ENCODE measurements around the gene BEST1. TPM values are rescaled to one million over a fixed set of nuclear protein-coding genes. Genes with fewer than 3 reads are reported as not detected.

The BEST1 gene
- total RNA-seq, 1 donor, result 2.3 TPM

GRCh38 chr11:61972112-61972671, 22.0 kb downstream of the BEST1 start:
- H3K4me1 ChIP-seq (ENCODE audit: insufficient read depth, low read length), result peaks cover 63% of the 10 kb centered on the region

GRCh38 chr11:61972672-61973475, 22.7 kb downstream of the BEST1 start:
- H3K4me3 ChIP-seq (ENCODE audit: low read length), result no peak overlapping the region
- H3K27me3 ChIP-seq (ENCODE audit: insufficient read depth, low read length), result no peaks in the 10 kb centered on the region
- peaks cover 63% of the 10 kb centered on the region for H3K4me1 ChIP-seq (ENCODE audit: insufficient read depth, low read length)
- H3K9me3 ChIP-seq (ENCODE audit: low read depth, low read length), result no peaks in the 10 kb centered on the region

More at GRCh38 chr11:61972112-61972671, 22.0 kb downstream of the BEST1 start:
- no peaks in the 10 kb centered on the region for H3K9me3 ChIP-seq (ENCODE audit: low read depth, low read length)
- no peak overlapping the region for H3K4me3 ChIP-seq (ENCODE audit: low read length)
- H3K27me3 ChIP-seq (ENCODE audit: insufficient read depth, low read length), result no peaks in the 10 kb centered on the region

GRCh38 chr11:61973476-61974162, 23.5 kb downstream of the BEST1 start:
- no peak overlapping the region for H3K4me3 ChIP-seq (ENCODE audit: low read length)
- H3K9me3 ChIP-seq (ENCODE audit: low read depth, low read length), result no peaks in the 10 kb centered on the region
- peaks cover 55% of the 10 kb centered on the region for H3K4me1 ChIP-seq (ENCODE audit: insufficient read depth, low read length)
- H3K27me3 ChIP-seq (ENCODE audit: insufficient read depth, low read length), result no peaks in the 10 kb centered on the region

- Histone ChIP-seq H3K27me3 (ENCODE audit: insufficient read depth, low read length) (no peaks in the 10 kb centered on the region), H3K4me3 (ENCODE audit: low read length) (no peak overlapping the region), H3K4me1 (ENCODE audit: insufficient read depth, low read length) (peaks cover 42% of the 10 kb centered on the region), H3K9me3 (ENCODE audit: low read depth, low read length) (no peaks in the 10 kb centered on the region)
Measured at GRCh38 chr11:61974766-61975631, 24.8 kb downstream of the BEST1 start.

- H3K4me3 ChIP-seq (ENCODE audit: low read length), result no peak overlapping the region
- no peaks in the 10 kb centered on the region for H3K27me3 ChIP-seq (ENCODE audit: insufficient read depth, low read length)
- no peaks in the 10 kb centered on the region for H3K9me3 ChIP-seq (ENCODE audit: low read depth, low read length)
- peaks cover 35% of the 10 kb centered on the region for H3K4me1 ChIP-seq (ENCODE audit: insufficient read depth, low read length)
Measured at GRCh38 chr11:61975638-61976419, 25.7 kb downstream of the BEST1 start.

GRCh38 chr11:61976420-61976800, 26.3 kb downstream of the BEST1 start:
- Histone ChIP-seq H3K9me3 (ENCODE audit: low read depth, low read length) (no peaks in the 10 kb centered on the region), H3K4me1 (ENCODE audit: insufficient read depth, low read length) (peaks cover 30% of the 10 kb centered on the region), H3K4me3 (ENCODE audit: low read length) (no peak overlapping the region), H3K27me3 (ENCODE audit: insufficient read depth, low read length) (no peaks in the 10 kb centered on the region)

GRCh38 chr11:61976813-61977475, 26.8 kb downstream of the BEST1 start:
- Histone ChIP-seq H3K27me3 (ENCODE audit: insufficient read depth, low read length) (no peaks in the 10 kb centered on the region), H3K9me3 (ENCODE audit: low read depth, low read length) (no peaks in the 10 kb centered on the region), H3K4me3 (ENCODE audit: low read length) (no peak overlapping the region), H3K4me1 (ENCODE audit: insufficient read depth, low read length) (peaks cover 26% of the 10 kb centered on the region)

- H3K9me3 ChIP-seq (ENCODE audit: low read depth, low read length), result no peaks in the 10 kb centered on the region
- H3K4me1 ChIP-seq (ENCODE audit: insufficient read depth, low read length), result peaks cover 12% of the 10 kb centered on the region
- no peak overlapping the region for H3K4me3 ChIP-seq (ENCODE audit: low read length)
- H3K27me3 ChIP-seq (ENCODE audit: insufficient read depth, low read length), result no peaks in the 10 kb centered on the region
Measured at GRCh38 chr11:61978703-61979661, 28.8 kb downstream of the BEST1 start.

- Histone ChIP-seq H3K4me3 (ENCODE audit: low read length) (no peak overlapping the region), H3K4me1 (ENCODE audit: insufficient read depth, low read length) (peaks cover 9% of the 10 kb centered on the region), H3K27me3 (ENCODE audit: insufficient read depth, low read length) (no peaks in the 10 kb centered on the region), H3K9me3 (ENCODE audit: low read depth, low read length) (no peaks in the 10 kb centered on the region)
Measured at GRCh38 chr11:61980783-61981541, 30.8 kb downstream of the BEST1 start.

GRCh38 chr11:61983419-61983818, 33.3 kb downstream of the BEST1 start:
- no peaks in the 10 kb centered on the region for H3K9me3 ChIP-seq (ENCODE audit: low read depth, low read length)
- H3K4me1 ChIP-seq (ENCODE audit: insufficient read depth, low read length), result peaks cover 6% of the 10 kb centered on the region

GRCh38 chr11:61985869-61986268, 35.7 kb downstream of the BEST1 start:
- H3K9me3 ChIP-seq (ENCODE audit: low read depth, low read length), result no peaks in the 10 kb centered on the region
- H3K27me3 ChIP-seq (ENCODE audit: insufficient read depth, low read length), result peaks cover 3% of the 10 kb centered on the region
- peaks cover 6% of the 10 kb centered on the region for H3K4me1 ChIP-seq (ENCODE audit: insufficient read depth, low read length)
- H3K4me3 ChIP-seq (ENCODE audit: low read length), result no peak overlapping the region

More at GRCh38 chr11:61983419-61983818, 33.3 kb downstream of the BEST1 start:
- Histone ChIP-seq H3K27me3 (ENCODE audit: insufficient read depth, low read length) (peaks cover 3% of the 10 kb centered on the region), H3K4me3 (ENCODE audit: low read length) (no peak overlapping the region)

- H3K4me3 ChIP-seq (ENCODE audit: low read length), result no peak overlapping the region
- H3K4me1 ChIP-seq (ENCODE audit: insufficient read depth, low read length), result no peaks in the 10 kb centered on the region
- no peaks in the 10 kb centered on the region for H3K27me3 ChIP-seq (ENCODE audit: insufficient read depth, low read length)
Measured at GRCh38 chr11:61994981-61995380, 44.8 kb downstream of the BEST1 start.

More at GRCh38 chr11:61994981-61995380, 44.8 kb downstream of the BEST1 start:
- peaks cover 6% of the 10 kb centered on the region for H3K9me3 ChIP-seq (ENCODE audit: low read depth, low read length)

Measured in mononuclear cell (primary cell).